NCI-H2227 (cell line): ENCODE measurements around the gene ABHD14A.
A peak's percentile ranks its signal among the peaks of the same experiment; 100 is the strongest.

Experiments
- DNase-seq: peaks from one replicate; lab custom pipeline; 2025; ENCODE audit not compliant: unreplicated experiment; lab: John Stamatoyannopoulos, UW

ABHD14A gene

GRCh38 chr3:52015438-52016228 is 40.8 kb downstream of the ABHD14A start:
- DNase-seq = peak; percentile 43

- DNase-seq = no peak
Observed at GRCh38 chr3:52017586-52017985, 42.7 kb downstream of the ABHD14A start.

- DNase-seq = no peak
Observed at GRCh38 chr3:52018319-52019000, 43.6 kb downstream of the ABHD14A start.

- no peak for DNase-seq
Observed at GRCh38 chr3:52019352-52020080, 44.7 kb downstream of the ABHD14A start.

GRCh38 chr3:52020796-52021195 is 45.9 kb downstream of the ABHD14A start:
- DNase-seq = no peak

GRCh38 chr3:52021489-52022268 is 46.8 kb downstream of the ABHD14A start:
- peak; percentile 55 for DNase-seq

- peak; percentile 24 for DNase-seq
Observed at GRCh38 chr3:52022323-52023100, 47.6 kb downstream of the ABHD14A start.

- no peak for DNase-seq
Observed at GRCh38 chr3:52023101-52023770, 48.4 kb downstream of the ABHD14A start.

GRCh38 chr3:52023860-52024764 is 49.2 kb downstream of the ABHD14A start:
- peak; percentile 55 for DNase-seq

GRCh38 chr3:52024765-52025452 is 50.0 kb downstream of the ABHD14A start:
- DNase-seq = no peak

GRCh38 chr3:52025453-52025852 is 50.6 kb downstream of the ABHD14A start:
- no peak for DNase-seq

- DNase-seq = no peak
Observed at GRCh38 chr3:52026041-52026440, 51.2 kb downstream of the ABHD14A start.

- DNase-seq = no peak
Observed at GRCh38 chr3:52028572-52028971, 53.7 kb downstream of the ABHD14A start.

- no peak for DNase-seq
Observed at GRCh38 chr3:52029053-52029452, 54.2 kb downstream of the ABHD14A start.

GRCh38 chr3:52029535-52029934 is 54.7 kb downstream of the ABHD14A start:
- no peak for DNase-seq
